Trophoblast cell (in vitro differentiated cells and primary cell): ENCODE measurements around the gene VASH1.

Experiments
- DNase-seq, 2 donors: peaks; one replicate each; pipeline ENCODE4 v3.0.0-alpha.2; 2016
- H2AFZ ChIP-seq: 2 replicates; pipeline ENCODE4 v1.6.1; 2013; ENCODE audit warnings: low read length, moderate library complexity, mild to moderate bottlenecking; ENCODE audit not compliant: insufficient read depth, poor library complexity
- H2AK5ac ChIP-seq: 2 replicates; pipeline ENCODE4 v1.6.1; 2013; ENCODE audit warnings: mild to moderate bottlenecking, low read length
- H2BK120ac ChIP-seq: 2 replicates; pipeline ENCODE4 v1.6.1; 2013; ENCODE audit warnings: low read length, mild to moderate bottlenecking, moderate library complexity; ENCODE audit not compliant: insufficient read depth, poor library complexity
- H2BK12ac ChIP-seq: 2 replicates; pipeline ENCODE4 v1.6.1; 2013; ENCODE audit warnings: mild to moderate bottlenecking, low read length, moderate library complexity
- H2BK5ac ChIP-seq: 2 replicates; pipeline ENCODE4 v1.6.1; 2013; ENCODE audit warnings: low read length, low read depth, moderate library complexity, mild to moderate bottlenecking; ENCODE audit not compliant: poor library complexity
- H3K14ac ChIP-seq: 2 replicates; pipeline ENCODE4 v1.6.1; 2013; ENCODE audit warnings: mild to moderate bottlenecking, low read length
- H3K18ac ChIP-seq: 2 replicates; pipeline ENCODE4 v1.6.1; 2013; ENCODE audit warnings: mild to moderate bottlenecking, low read length
- H3K23ac ChIP-seq: 2 replicates; pipeline ENCODE4 v1.6.1; 2013; ENCODE audit warnings: low read length
- H3K27ac ChIP-seq: 2 replicates; pipeline ENCODE4 v1.5.1; 2013; ENCODE audit warnings: low read depth, mild to moderate bottlenecking, inconsistent platforms, low read length, moderate library complexity
- H3K27me3 ChIP-seq: 2 replicates; pipeline ENCODE4 v1.6.1; 2013; ENCODE audit warnings: inconsistent platforms, mild to moderate bottlenecking, low read length, moderate library complexity; ENCODE audit not compliant: insufficient read depth
- H3K36me3 ChIP-seq, 2 experiments: 1 replicate in 1 of 2; 2 replicates in 1 of 2; pipeline ENCODE4 v1.6.1; 2013; ENCODE audit warnings: low read length in 2 of 2, mild to moderate bottlenecking in 2 of 2, moderate library complexity in 1 of 2; ENCODE audit not compliant: insufficient read depth in 2 of 2, control insufficient read depth in 1 of 2
- H3K4ac ChIP-seq: 2 replicates; pipeline ENCODE4 v1.6.1; 2013; ENCODE audit warnings: low read depth, mild to moderate bottlenecking, low read length, moderate library complexity
- H3K4me1 ChIP-seq, 2 experiments: 1 replicate in 1 of 2; 2 replicates in 1 of 2; pipeline ENCODE4 v1.6.1; 2013; ENCODE audit warnings: low read length in 2 of 2, mild to moderate bottlenecking in 2 of 2, moderate library complexity in 1 of 2; ENCODE audit not compliant: insufficient read depth in 2 of 2, control insufficient read depth in 1 of 2
- H3K4me2 ChIP-seq: 2 replicates; pipeline ENCODE4 v1.6.1; 2013; ENCODE audit warnings: inconsistent platforms, mild to moderate bottlenecking, low read length, moderate library complexity
- H3K4me3 ChIP-seq: 2 replicates; pipeline ENCODE4 v1.5.1; 2013; ENCODE audit warnings: mild to moderate bottlenecking, low read depth, low read length, inconsistent platforms
- H3K79me1 ChIP-seq: one replicate; pipeline ENCODE4 v1.6.1; 2013; ENCODE audit warnings: low read length
- H3K79me2 ChIP-seq: 2 replicates; pipeline ENCODE4 v1.6.1; 2013; ENCODE audit warnings: low read length, mild to moderate bottlenecking; ENCODE audit not compliant: control insufficient read depth, insufficient read depth, poor library complexity
- H3K9ac ChIP-seq: 2 replicates; pipeline ENCODE4 v1.6.1; 2013; ENCODE audit warnings: mild to moderate bottlenecking, low read length
- H3K9me3 ChIP-seq: 2 replicates; pipeline ENCODE4 v1.6.1; 2013; ENCODE audit warnings: low read depth, mild to moderate bottlenecking, control low read depth, inconsistent platforms, low read length; ENCODE audit not compliant: insufficient read depth
- H4K12ac ChIP-seq: 2 replicates; pipeline ENCODE4 v1.6.1; 2013; ENCODE audit warnings: low read depth, mild to moderate bottlenecking, low read length, moderate library complexity
- H4K8ac ChIP-seq: 2 replicates; pipeline ENCODE4 v1.6.1; 2013; ENCODE audit warnings: low read depth, mild to moderate bottlenecking, low read length, moderate library complexity
- H4K91ac ChIP-seq: one replicate; pipeline ENCODE4 v1.6.1; 2013; ENCODE audit warnings: low read depth, mild to moderate bottlenecking, low read length, moderate library complexity
- WGBS: extraction: QIAGEN DNeasy Blood & Tissue Kit; methylation state at CpG from one replicate; pipeline ENCODE4 v1.1.7; 2013; ENCODE audit warnings: missing lambda C conversion rate; ENCODE audit not compliant: insufficient read length, insufficient coverage; ENCODE audit errors: extremely low coverage; 5-methylcytosine and 5-hydroxymethylcytosine counted together

Gene VASH1

GRCh38 chr14:76782115-76782884 is 21.0 kb downstream of the VASH1 start:
- no peak for DNase-seq
- Histone ChIP-seq H3K79me1 (no peaks in the 10 kb centered on the region), H2AK5ac (no peak overlapping the region), H2AFZ (no peak overlapping the region), H3K27me3 (no peaks in the 10 kb centered on the region), H3K79me2 (no peaks in the 10 kb centered on the region), H4K12ac (no peak overlapping the region), H3K4me1 (no peaks in the 10 kb centered on the region), H3K27ac (no peak overlapping the region), H3K23ac (no peak overlapping the region), H3K4me2 (no peak overlapping the region), H3K9me3 (no peaks in the 10 kb centered on the region), H2BK120ac (no peak overlapping the region), H3K4ac (no peak overlapping the region), H4K8ac (no peak overlapping the region), H2BK12ac (no peak overlapping the region), H3K14ac (no peak overlapping the region), H3K36me3 (peaks cover 15 to 16% of the 10 kb centered on the region in 2 experiments), H3K4me3 (no peak overlapping the region), H2BK5ac (no peak overlapping the region), H4K91ac (no peak overlapping the region), H3K18ac (no peak overlapping the region), H3K9ac (no peak overlapping the region)
- WGBS, result no CpG with 5 or more reads among the region's 10 CpGs

DNA sequence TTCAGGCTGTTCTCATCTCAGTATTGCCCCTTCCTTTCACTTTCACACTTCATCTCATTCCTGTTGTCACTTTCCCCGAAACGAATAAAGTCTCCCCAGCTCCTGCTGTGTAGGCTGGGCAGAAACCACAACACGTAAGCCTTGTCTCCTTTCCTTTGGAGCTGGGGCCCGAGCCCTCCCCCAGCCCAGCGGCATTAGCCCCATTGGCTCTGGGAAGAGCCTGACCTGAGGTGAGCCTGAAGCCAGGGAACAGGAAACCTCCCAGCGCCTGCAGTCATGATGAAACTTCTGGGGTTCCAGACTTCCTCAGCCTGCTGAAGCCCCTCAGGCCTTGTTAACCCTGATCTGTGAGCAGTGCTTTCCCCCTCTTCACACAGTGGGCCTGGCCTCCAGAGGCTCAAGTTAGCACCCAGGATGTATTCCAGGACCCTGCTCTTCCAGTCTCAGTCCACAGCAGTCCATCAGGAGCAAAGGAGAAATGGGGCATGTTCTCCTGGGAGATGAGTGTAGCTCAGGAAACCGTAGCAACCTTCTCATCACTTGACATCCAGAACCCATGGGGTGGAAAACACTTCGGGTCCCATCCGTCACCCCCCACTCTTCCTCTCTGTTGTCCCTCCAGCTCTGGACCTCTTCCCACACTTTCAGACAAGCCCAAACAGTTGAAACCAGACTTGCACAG is 21.8 kb downstream of the VASH1 start:
- DNase-seq, result no peak
- no peak overlapping the region for H3K9ac ChIP-seq
- no peak overlapping the region for H2BK5ac ChIP-seq
- WGBS, result no CpG with 5 or more reads among the region's 9 CpGs
- H3K36me3 ChIP-seq, result peaks cover 18 to 20% of the 10 kb centered on the region in 2 experiments
- H3K4me3 ChIP-seq, result no peak overlapping the region
- H3K79me2 ChIP-seq, result no peaks in the 10 kb centered on the region
- no peaks in the 10 kb centered on the region for H3K4me1 ChIP-seq
- no peak overlapping the region for H2BK120ac ChIP-seq
- H3K27ac ChIP-seq, result no peak overlapping the region
- H3K4me2 ChIP-seq, result no peak overlapping the region
- no peak overlapping the region for H4K91ac ChIP-seq
- H3K4ac ChIP-seq, result no peak overlapping the region
- no peaks in the 10 kb centered on the region for H3K79me1 ChIP-seq
- no peak overlapping the region for H3K23ac ChIP-seq
- H3K18ac ChIP-seq, result no peak overlapping the region
- H3K9me3 ChIP-seq, result no peaks in the 10 kb centered on the region
- H2AFZ ChIP-seq, result no peak overlapping the region
- no peak overlapping the region for H2BK12ac ChIP-seq
- no peak overlapping the region for H4K12ac ChIP-seq
- H3K14ac ChIP-seq, result no peak overlapping the region
- H2AK5ac ChIP-seq, result no peak overlapping the region
- H4K8ac ChIP-seq, result no peak overlapping the region
- no peaks in the 10 kb centered on the region for H3K27me3 ChIP-seq

DNA sequence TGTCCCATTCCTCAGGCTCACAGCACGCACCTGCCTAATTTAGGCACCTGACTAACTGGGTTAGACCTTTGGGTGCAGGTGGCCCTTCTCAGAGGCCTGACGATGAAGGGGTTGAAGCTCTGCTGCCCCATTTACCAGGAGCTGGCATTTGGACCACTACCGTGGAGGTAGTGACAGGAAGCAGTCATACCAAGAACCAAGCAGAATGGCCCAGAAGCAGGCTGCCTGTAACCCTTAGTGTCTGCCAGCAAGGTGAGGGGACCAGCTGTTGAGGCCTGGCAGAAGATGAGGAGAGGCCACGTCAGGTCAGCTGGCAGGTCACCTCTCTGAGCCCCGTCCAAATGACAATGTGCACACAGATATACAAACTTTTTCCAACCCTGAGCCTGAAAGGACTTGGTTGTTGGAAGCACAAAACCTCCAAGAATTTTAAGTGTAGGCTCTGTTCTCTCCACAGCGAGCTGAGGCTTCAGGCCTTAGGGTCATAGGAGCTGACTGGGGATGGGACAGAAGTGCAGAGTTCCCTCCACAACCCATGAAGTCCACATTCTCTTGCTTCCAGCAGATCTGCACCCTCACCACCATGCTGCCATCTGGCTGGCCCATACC is 23.1 kb downstream of the VASH1 start:
- Histone ChIP-seq H3K36me3 (peaks cover 26 to 32% of the 10 kb centered on the region in 2 experiments), H3K4me3 (no peak overlapping the region), H4K12ac (no peak overlapping the region), H3K27me3 (no peaks in the 10 kb centered on the region), H2BK120ac (no peak overlapping the region), H2BK5ac (no peak overlapping the region), H3K18ac (no peak overlapping the region), H3K4me1 (no peaks in the 10 kb centered on the region), H4K91ac (no peak overlapping the region), H3K79me1 (no peaks in the 10 kb centered on the region), H3K79me2 (no peaks in the 10 kb centered on the region), H3K27ac (no peak overlapping the region), H3K4ac (no peak overlapping the region), H2AK5ac (no peak overlapping the region), H2BK12ac (no peak overlapping the region), H3K14ac (no peak overlapping the region), H2AFZ (no peak overlapping the region), H3K4me2 (no peak overlapping the region), H3K9ac (no peak overlapping the region), H3K23ac (no peak overlapping the region), H3K9me3 (no peaks in the 10 kb centered on the region), H4K8ac (no peak overlapping the region)
- no peak for DNase-seq
- no CpG with 5 or more reads among the region's 6 CpGs for WGBS

GRCh38 chr14:76784881-76785280 is 23.6 kb downstream of the VASH1 start:
- Histone ChIP-seq H4K91ac (no peak overlapping the region), H3K18ac (no peak overlapping the region), H3K9me3 (no peaks in the 10 kb centered on the region), H2BK5ac (no peak overlapping the region), H3K4ac (no peak overlapping the region), H2AFZ (no peak overlapping the region), H3K14ac (no peak overlapping the region), H3K23ac (no peak overlapping the region), H4K8ac (no peak overlapping the region), H3K27ac (no peak overlapping the region), H3K27me3 (no peaks in the 10 kb centered on the region), H2BK12ac (no peak overlapping the region), H3K79me1 (no peaks in the 10 kb centered on the region), H2BK120ac (no peak overlapping the region), H4K12ac (no peak overlapping the region), H3K36me3 (peaks cover 27 to 33% of the 10 kb centered on the region in 2 experiments), H2AK5ac (no peak overlapping the region), H3K9ac (no peak overlapping the region), H3K4me2 (no peak overlapping the region), H3K4me1 (no peaks in the 10 kb centered on the region), H3K4me3 (no peak overlapping the region), H3K79me2 (no peaks in the 10 kb centered on the region)
- DNase-seq, result peak; percentile 50 to 77
- no CpG with 5 or more reads among the region's 2 CpGs for WGBS
